ENCODE data around the gene MIXL1.

- no peak for TF ChIP-seq CTCF (IDR thresholded peaks at IDR 0.05; ENCODE audit: low read depth, low read length)
- TF ChIP-seq EZH2phosphoT487 (IDR thresholded peaks at IDR 0.05; ENCODE audit: low read depth) = no peak
Observed at GRCh38 chr1:226220473-226221189, 2.8 kb upstream of the MIXL1 start.
